Fibroblast of the aortic adventitia (primary cell): ENCODE results near the gene SAMD4B. TPM values are rescaled to one million over a fixed set of nuclear protein-coding genes. Genes with fewer than 3 reads are reported as not detected.
A peak's percentile ranks its signal among the peaks of the same experiment; 100 is the strongest.

Experiments used
- DNase-seq: peaks from one replicate; pipeline ENCODE4 v3.0.0-alpha.2; 2010; ENCODE audit warnings: low read depth
- H3K4me3 ChIP-seq: 2 replicates; pipeline ENCODE4 v1.5.1; 2011; ENCODE audit warnings: low read depth, mild to moderate bottlenecking, control low read depth, low read length, moderate library complexity
- CTCF ChIP-seq: IDR thresholded peaks from 2 replicates; pipeline ENCODE4 v1.5.1; 2011; ENCODE audit warnings: mild to moderate bottlenecking, low read length, control low read depth, inconsistent platforms; ENCODE audit not compliant: insufficient read depth
- small RNA-seq: library from RNA; depleted of rRNA; stranded (forward); fragments of <200 nt; gene quantifications from one replicate; pipeline ENCODE3, GENCODE V24; 2012
- total RNA-seq: library from RNA; depleted of rRNA; stranded (reverse); fragments of >200 nt; gene quantifications from 2 replicates; pipeline ENCODE4 v1.2.3, GENCODE V29; 2012; ENCODE audit warnings: low replicate concordance

The SAMD4B gene
- total RNA-seq, 1 donor = 84.9 TPM

- no peak for TF ChIP-seq CTCF
- H3K4me3 ChIP-seq = peak overlapping the region; percentile 94
- DNase-seq = no peak
Observed at GRCh38 chr19:39434123-39435076, 92.2 kb downstream of the SAMD4B start.

Small RNA genes within 50 kb of the gene (small RNA-seq; reads per million reads assigned to genes)
- gene AC011445.2 (0.25 reads per million), gene MIR4530 (not detected), gene RN7SL566P (not detected)

Other genes with a start within 250 kb of the SAMD4B start
- gene PAK4, start 216.6 kb upstream of the SAMD4B start, total RNA-seq = 7.6 and 9.0 TPM in 2 replicates
- gene NCCRP1, start 145.5 kb upstream of the SAMD4B start, total RNA-seq = not detected in 2 replicates
- gene SYCN, start 138.2 kb upstream of the SAMD4B start, total RNA-seq = not detected in 2 replicates
- gene IFNL3, start 97.4 kb upstream of the SAMD4B start, total RNA-seq = not detected in 2 replicates
- gene IFNL4, start 93.6 kb upstream of the SAMD4B start, total RNA-seq = not detected in 2 replicates
- gene IFNL2, start 74.0 kb upstream of the SAMD4B start, total RNA-seq = not detected in 2 replicates
- not detected in 2 replicates for gene IFNL1, start 46.0 kb upstream of the SAMD4B start, total RNA-seq
- 0.08 and 0.18 TPM in 2 replicates for gene LRFN1, start 21.6 kb upstream of the SAMD4B start, total RNA-seq
- gene GMFG, start 6.4 kb upstream of the SAMD4B start, total RNA-seq = 4.2 TPM in 1 of 2 replicates, not detected in the other
- 36.1 and 45.4 TPM in 2 replicates for gene PAF1, start 48.7 kb downstream of the SAMD4B start, total RNA-seq
- 16.2 and 25.7 TPM in 2 replicates for gene MED29, start 49.0 kb downstream of the SAMD4B start, total RNA-seq
- 10.8 and 18.3 TPM in 2 replicates for gene ZFP36, start 64.4 kb downstream of the SAMD4B start, total RNA-seq
- 14.1 and 29.1 TPM in 2 replicates for gene PLEKHG2, start 70.2 kb downstream of the SAMD4B start, total RNA-seq
- 23.5 and 148 TPM in 2 replicates for gene RPS16, start 93.5 kb downstream of the SAMD4B start, total RNA-seq
- gene SUPT5H, start 103.2 kb downstream of the SAMD4B start, total RNA-seq = 88.2 and 299 TPM in 2 replicates
- 46.1 and 49.5 TPM in 2 replicates for gene TIMM50, start 138.4 kb downstream of the SAMD4B start, total RNA-seq
- 0.09 TPM in 1 of 2 replicates, not detected in the other for gene DLL3, start 156.5 kb downstream of the SAMD4B start, total RNA-seq
- gene SELENOV, start 172.7 kb downstream of the SAMD4B start, total RNA-seq = not detected in 2 replicates
- gene EID2B, start 190.4 kb downstream of the SAMD4B start, total RNA-seq = 1.5 and 3.3 TPM in 2 replicates
- gene EID2, start 197.7 kb downstream of the SAMD4B start, total RNA-seq = 3.9 and 5.7 TPM in 2 replicates